Tibial nerve (tissue), 3 donors: ENCODE results near the gene MPHOSPH6.

ENCODE experiments used
- POLR2A ChIP-seq, 2 donors: fragments of 450-650 bp; IDR thresholded peaks; one replicate each; pipeline ENCODE4 v1.6.1; 2017; ENCODE audit warnings: antibody characterized with exemption in 2 of 2, mild to moderate bottlenecking in 2 of 2, moderate library complexity in 2 of 2
- TF ChIP-seq, protein P1 (sequence below), 5 experiments: fragments of 200-600 bp in 3 of 5; fragments of 450-650 bp in 2 of 5; sonication (generic) in 3 of 5; IDR thresholded peaks; one replicate each; pipeline ENCODE4 v1.5.1; 2016 to 2019; ENCODE audit warnings: antibody characterized with exemption in 5 of 5, mild to moderate bottlenecking in 3 of 5, moderate library complexity in 2 of 5

DNA sequence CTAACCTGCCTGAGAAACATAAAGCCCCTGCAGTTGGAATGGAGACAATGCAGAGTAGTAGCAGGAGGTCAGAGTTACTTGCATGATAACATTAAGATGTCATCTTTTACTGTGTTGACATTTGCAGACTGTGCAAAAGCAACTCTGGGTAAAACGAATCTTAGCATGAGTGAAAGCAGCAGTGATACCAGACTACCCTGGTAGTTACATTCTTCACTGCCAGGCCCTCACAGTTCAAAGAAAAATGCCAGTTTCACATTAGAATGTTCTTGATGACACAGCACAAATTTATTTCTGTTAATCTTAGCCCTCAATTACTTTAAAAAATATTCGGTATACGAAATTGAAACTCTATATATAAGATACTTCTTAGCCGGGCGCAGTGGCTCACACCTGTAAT lies 12.2 kb downstream of the MPHOSPH6 start:
- TF ChIP-seq POLR2A (IDR thresholded peaks at IDR 0.05): no peak
- TF ChIP-seq, protein P1, sequence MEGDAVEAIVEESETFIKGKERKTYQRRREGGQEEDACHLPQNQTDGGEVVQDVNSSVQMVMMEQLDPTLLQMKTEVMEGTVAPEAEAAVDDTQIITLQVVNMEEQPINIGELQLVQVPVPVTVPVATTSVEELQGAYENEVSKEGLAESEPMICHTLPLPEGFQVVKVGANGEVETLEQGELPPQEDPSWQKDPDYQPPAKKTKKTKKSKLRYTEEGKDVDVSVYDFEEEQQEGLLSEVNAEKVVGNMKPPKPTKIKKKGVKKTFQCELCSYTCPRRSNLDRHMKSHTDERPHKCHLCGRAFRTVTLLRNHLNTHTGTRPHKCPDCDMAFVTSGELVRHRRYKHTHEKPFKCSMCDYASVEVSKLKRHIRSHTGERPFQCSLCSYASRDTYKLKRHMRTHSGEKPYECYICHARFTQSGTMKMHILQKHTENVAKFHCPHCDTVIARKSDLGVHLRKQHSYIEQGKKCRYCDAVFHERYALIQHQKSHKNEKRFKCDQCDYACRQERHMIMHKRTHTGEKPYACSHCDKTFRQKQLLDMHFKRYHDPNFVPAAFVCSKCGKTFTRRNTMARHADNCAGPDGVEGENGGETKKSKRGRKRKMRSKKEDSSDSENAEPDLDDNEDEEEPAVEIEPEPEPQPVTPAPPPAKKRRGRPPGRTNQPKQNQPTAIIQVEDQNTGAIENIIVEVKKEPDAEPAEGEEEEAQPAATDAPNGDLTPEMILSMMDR (IDR thresholded peaks at IDR 0.05): no peak
